Measurements from ENCODE around the gene MYOZ3. TPM values are rescaled to one million over a fixed set of nuclear protein-coding genes. Genes with fewer than 3 reads are reported as not detected.
A peak's percentile ranks its signal among the peaks of the same experiment; 100 is the strongest.

Gene MYOZ3
- polyA plus RNA-seq, 3 donors: 5.9 to 8.6 (median 7.2) TPM

GRCh38 chr5:150625831-150626746, 35.0 kb upstream of the MYOZ3 start:
- DNase-seq: no peak

GRCh38 chr5:150626853-150627276, 34.2 kb upstream of the MYOZ3 start:
- no peak for DNase-seq

GRCh38 chr5:150627731-150628545, 33.1 kb upstream of the MYOZ3 start:
- no peak for DNase-seq

- DNase-seq: no peak
These were observed 32.0 kb upstream of the MYOZ3 start for GRCh38 chr5:150628936-150629485.

- no peak for DNase-seq
These were observed 31.0 kb upstream of the MYOZ3 start for GRCh38 chr5:150630016-150630415.

GRCh38 chr5:150630461-150631325, 30.4 kb upstream of the MYOZ3 start:
- DNase-seq: no peak

GRCh38 chr5:150631326-150631701, 29.7 kb upstream of the MYOZ3 start:
- DNase-seq: no peak

GRCh38 chr5:150632305-150633160, 28.5 kb upstream of the MYOZ3 start:
- DNase-seq: no peak

GRCh38 chr5:150633429-150633828, 27.6 kb upstream of the MYOZ3 start:
- DNase-seq: no peak

GRCh38 chr5:150636391-150637244, 24.4 kb upstream of the MYOZ3 start:
- no peak for DNase-seq

- DNase-seq: peak; percentile 77
These were observed 23.6 kb upstream of the MYOZ3 start for GRCh38 chr5:150637245-150638052.

GRCh38 chr5:150638053-150638444, 23.0 kb upstream of the MYOZ3 start:
- no peak for DNase-seq

- DNase-seq: no peak
These were observed 22.3 kb upstream of the MYOZ3 start for GRCh38 chr5:150638488-150639376.

GRCh38 chr5:150639377-150639692, 21.7 kb upstream of the MYOZ3 start:
- DNase-seq: no peak

GRCh38 chr5:150639751-150640150, 21.3 kb upstream of the MYOZ3 start:
- DNase-seq: no peak

- DNase-seq: no peak
These were observed 20.6 kb upstream of the MYOZ3 start, which contains the start of gene SYNPO for GRCh38 chr5:150640311-150641005. TSS of gene SYNPO (plus strand) at chr5:150640660. CDS start at chr5:150648276, 7,616 bp downstream.

- no peak for DNase-seq
These were observed 20.0 kb upstream of the MYOZ3 start for GRCh38 chr5:150641006-150641570.
